ENCODE measurements around the gene SAMD8.

DNA sequence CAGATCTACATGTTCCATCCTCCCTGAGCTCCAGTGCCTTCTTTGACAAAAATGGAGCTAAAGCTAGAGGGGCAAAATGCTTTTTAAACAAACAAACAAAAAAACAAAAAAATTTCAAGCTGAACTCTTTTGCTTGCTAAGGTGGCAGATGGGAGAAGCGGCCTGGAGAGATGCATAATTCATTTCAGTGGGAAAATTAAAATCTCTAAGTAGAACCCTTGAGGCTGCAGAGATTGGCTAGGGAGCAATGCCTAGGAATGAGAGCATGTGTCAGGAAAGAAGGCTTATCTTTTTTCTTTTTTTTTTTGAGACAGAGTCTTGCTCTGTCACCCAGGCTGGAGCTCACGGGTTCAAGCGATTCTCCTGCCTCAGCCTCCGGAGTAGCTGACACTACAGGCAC lies 46.4 kb upstream of the SAMD8 start:
- no peak for TF ChIP-seq EZH2phosphoT487 (conservative IDR thresholded peaks at IDR 0.05; ENCODE audit: low read length)
- TF ChIP-seq, protein P1, sequence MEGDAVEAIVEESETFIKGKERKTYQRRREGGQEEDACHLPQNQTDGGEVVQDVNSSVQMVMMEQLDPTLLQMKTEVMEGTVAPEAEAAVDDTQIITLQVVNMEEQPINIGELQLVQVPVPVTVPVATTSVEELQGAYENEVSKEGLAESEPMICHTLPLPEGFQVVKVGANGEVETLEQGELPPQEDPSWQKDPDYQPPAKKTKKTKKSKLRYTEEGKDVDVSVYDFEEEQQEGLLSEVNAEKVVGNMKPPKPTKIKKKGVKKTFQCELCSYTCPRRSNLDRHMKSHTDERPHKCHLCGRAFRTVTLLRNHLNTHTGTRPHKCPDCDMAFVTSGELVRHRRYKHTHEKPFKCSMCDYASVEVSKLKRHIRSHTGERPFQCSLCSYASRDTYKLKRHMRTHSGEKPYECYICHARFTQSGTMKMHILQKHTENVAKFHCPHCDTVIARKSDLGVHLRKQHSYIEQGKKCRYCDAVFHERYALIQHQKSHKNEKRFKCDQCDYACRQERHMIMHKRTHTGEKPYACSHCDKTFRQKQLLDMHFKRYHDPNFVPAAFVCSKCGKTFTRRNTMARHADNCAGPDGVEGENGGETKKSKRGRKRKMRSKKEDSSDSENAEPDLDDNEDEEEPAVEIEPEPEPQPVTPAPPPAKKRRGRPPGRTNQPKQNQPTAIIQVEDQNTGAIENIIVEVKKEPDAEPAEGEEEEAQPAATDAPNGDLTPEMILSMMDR (IDR thresholded peaks at IDR 0.05; ENCODE audit: insufficient read depth, low read length, poor library complexity, severe bottlenecking): no peak
